MG63 (cell line): ENCODE data around the gene ISG20L2. TPM values are rescaled to one million over a fixed set of nuclear protein-coding genes. Genes with fewer than 3 reads are reported as not detected.

ENCODE experiments used
- DNase-seq: peaks from one replicate; pipeline ENCODE4 v3.0.0-alpha.2; 2020
- H3K27me3 ChIP-seq: fragments of 250-450 bp; sonication (Bioruptor Pico); 2 replicates; pipeline ENCODE4 v1.5.1; 2020; ENCODE audit warnings: mild to moderate bottlenecking, moderate library complexity
- H3K36me3 ChIP-seq: fragments of 250-450 bp; sonication (Bioruptor Pico); 2 replicates; pipeline ENCODE4 v1.5.1; 2020; ENCODE audit warnings: mild to moderate bottlenecking, moderate library complexity
- H3K4me3 ChIP-seq: fragments of 250-450 bp; sonication (Bioruptor Pico); 2 replicates; pipeline ENCODE4 v1.5.1; 2020; ENCODE audit warnings: mild to moderate bottlenecking, moderate library complexity
- H3K9me3 ChIP-seq: fragments of 250-450 bp; sonication (Bioruptor Pico); 2 replicates; pipeline ENCODE4 v1.5.1; 2020; ENCODE audit warnings: mild to moderate bottlenecking, moderate library complexity
- total RNA-seq: library from RNA; depleted of rRNA; stranded (reverse); fragments of >200 nt; shearing (Covaris generic); gene quantifications from 2 replicates; pipeline ENCODE4 v1.2.3, GENCODE V29; 2014; ENCODE audit warnings: low replicate concordance

Gene ISG20L2
- total RNA-seq, 1 experiment from 2014 or later: 15.6 TPM

DNA sequence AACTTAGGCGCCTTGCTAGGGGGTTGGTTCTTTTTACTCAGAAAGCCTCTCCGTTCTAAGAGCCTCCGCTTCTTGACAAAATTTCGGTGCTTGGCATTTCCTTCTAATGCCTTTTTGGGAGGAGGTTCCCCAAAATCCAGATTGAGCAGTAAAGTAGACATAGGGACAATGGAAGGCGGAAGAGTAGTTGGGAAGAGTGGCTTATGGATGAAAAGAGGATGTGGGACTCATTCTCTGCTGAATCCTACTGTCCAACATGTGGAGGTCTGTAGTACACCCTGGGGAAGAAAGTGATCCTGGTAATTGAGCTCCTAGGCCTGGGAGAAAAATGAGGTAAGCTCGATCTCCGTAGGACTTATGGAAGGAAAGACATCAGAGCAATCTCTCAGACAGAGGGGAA is 1.1 kb downstream of the ISG20L2 start:
- no peaks in the 10 kb centered on the region for H3K9me3 ChIP-seq

DNA sequence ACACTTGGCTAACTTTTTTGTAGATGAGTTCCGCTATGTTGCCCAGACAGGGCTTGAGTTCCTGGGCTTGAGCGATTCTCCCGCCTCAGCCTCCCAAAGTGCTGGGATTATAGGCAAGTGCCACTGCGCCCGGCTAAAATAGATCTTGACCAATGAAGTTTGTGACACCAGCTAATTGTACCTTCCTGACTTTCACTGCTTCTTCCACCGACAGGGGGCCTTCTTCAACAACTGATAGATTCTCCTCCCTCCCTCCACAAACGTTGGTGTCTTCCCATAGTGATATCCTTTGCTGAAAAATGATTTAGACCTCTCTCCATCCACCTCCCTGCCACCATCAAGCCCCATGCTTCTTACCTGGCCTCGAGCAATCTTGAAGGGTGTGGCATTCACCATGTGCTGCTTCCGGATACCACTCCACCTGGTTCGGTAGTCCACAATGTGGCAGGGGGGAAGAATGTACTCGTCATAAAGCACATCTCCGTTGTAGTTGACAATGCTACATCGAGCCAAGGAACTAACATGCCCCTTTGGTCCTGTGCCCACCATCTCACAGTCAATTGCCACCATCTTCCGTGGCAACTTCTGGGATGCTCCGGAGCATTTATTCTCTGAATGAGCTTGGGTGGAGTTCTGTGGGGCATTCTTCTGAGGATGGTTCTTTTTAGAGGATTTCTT is 1.9 kb downstream of the ISG20L2 start:
- no peaks in the 10 kb centered on the region for H3K27me3 ChIP-seq
- H3K4me3 ChIP-seq: peak overlapping the region; percentile 81
- peaks cover 55% of the 10 kb centered on the region for H3K36me3 ChIP-seq
- no peaks in the 10 kb centered on the region for H3K9me3 ChIP-seq
- peak; percentile 59 for DNase-seq

More for the DNA sequence above, 1.1 kb downstream of the ISG20L2 start:
- H3K27me3 ChIP-seq: no peaks in the 10 kb centered on the region
- peak overlapping the region; percentile 81 for H3K4me3 ChIP-seq
- DNase-seq: no peak
- H3K36me3 ChIP-seq: peaks cover 50% of the 10 kb centered on the region

DNA sequence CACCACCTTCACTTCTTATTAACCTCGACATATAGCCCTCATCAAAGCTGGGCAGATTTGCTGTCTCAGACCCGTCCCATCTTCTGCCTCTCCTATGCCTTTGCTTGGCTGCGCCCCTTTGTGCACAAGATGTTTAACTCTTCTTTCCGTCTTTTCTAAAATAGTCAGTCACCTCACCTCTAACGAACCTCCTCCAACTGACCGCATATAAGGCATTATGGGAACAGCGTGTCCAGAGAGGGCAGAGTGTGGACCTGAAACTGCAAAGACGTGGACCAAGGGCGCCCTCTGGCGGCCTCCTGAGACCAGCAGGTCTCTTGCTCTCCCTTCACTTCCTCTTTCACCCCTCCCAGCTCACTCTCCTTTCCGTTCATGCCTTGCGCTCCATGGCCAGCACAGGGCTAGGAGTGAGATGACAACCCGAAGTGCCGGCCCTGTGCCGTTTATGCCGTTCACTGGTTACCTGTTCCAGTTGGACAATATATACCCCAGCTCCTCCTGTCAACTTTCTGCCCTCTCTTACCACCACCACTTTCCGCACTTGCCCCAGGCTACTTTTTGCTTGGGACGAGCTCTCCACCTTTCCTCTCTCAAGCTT is 2.8 kb downstream of the ISG20L2 start:
- peak; percentile 82 for DNase-seq
- Histone ChIP-seq H3K9me3 (no peaks in the 10 kb centered on the region), H3K4me3 (peak overlapping the region; percentile 81), H3K36me3 (peaks cover 64% of the 10 kb centered on the region), H3K27me3 (no peaks in the 10 kb centered on the region)

DNA sequence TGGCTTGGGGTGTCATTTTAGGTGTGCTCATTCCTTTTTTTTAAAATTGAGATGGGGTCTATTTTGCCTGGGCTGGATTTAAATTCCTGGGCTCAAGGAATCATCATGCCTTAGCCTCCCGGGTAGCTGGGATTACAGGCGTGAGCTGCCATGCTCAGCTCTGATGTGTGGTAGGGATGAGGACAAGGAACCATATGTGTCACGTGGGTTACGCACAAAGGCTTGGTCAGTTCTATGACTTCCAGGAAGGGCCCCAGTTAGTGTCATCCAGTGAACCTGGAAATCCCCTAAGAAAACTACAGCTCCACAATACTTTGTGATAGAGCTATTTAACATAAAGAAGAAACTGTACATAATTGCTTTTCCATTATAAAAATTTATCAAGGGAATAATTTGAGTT is 7.0 kb downstream of the ISG20L2 start:
- peaks cover 59% of the 10 kb centered on the region for H3K36me3 ChIP-seq

DNA sequence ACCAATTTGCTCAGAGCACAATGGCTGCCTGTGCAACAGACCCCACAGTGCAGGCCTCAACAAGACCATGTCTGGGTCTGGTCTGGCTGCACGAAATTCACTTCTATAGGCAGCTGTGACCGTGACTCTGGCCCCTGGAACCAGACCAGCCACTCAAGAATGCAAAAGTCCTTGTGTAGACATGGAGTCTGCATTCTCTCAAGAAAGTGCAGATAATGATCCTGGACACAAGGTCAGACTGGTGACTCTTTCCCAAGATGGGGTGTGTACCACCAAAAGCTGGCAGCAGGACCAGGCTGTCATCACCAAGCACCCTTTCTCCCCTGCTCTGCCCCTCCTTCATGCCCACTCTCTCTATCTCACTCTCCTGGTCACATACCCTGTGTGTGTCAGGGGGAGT is 7.4 kb downstream of the ISG20L2 start:
- Histone ChIP-seq H3K4me3 (no peak overlapping the region), H3K36me3 (peaks cover 55% of the 10 kb centered on the region), H3K27me3 (no peaks in the 10 kb centered on the region), H3K9me3 (no peaks in the 10 kb centered on the region)
- DNase-seq: no peak

More for the DNA sequence above, 7.0 kb downstream of the ISG20L2 start:
- no peak for DNase-seq
- H3K9me3 ChIP-seq: no peaks in the 10 kb centered on the region
- H3K4me3 ChIP-seq: no peak overlapping the region
- no peaks in the 10 kb centered on the region for H3K27me3 ChIP-seq

DNA sequence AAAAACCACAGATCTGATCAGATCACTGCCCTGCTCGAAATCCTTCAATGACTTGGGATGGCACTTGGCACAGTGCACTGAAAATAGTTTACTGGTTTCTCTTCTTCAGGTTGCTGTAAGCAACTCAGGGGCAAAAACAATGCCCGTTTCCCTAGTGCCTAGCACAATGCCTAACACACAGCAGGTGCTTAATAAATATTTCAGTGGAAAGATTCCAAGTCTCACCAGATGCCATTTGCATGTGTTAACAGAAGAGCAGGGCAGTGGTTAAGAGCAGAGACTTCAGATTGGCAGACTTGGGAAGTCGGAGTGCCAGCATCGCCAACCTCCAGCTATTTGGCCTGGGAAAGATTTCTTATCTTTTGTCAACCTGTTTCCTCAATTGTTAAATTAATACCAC is 11.2 kb downstream of the ISG20L2 start:
- peaks cover 20% of the 10 kb centered on the region for H3K36me3 ChIP-seq
- no peaks in the 10 kb centered on the region for H3K9me3 ChIP-seq
- no peaks in the 10 kb centered on the region for H3K27me3 ChIP-seq
- peak; percentile 70 for DNase-seq
- no peak overlapping the region for H3K4me3 ChIP-seq

DNA sequence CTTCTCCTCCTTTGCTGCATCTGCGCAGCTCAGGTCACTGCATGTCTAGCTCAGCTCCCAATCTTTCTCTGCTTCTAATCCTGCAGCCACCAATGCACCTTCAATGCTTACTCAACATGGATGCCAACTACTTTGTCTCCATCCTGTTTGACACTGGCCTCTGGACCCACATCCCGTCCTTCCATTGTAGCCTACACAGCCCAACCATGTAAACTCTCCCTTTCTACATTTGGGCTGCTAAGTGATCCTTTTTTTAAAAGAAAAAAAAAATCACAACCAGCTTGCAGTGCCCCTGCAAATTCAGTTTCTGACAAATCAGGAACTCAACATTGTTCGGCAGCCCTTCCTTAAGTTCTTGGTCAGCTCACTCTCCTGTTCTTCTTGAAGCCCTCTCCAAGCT is 13.7 kb downstream of the ISG20L2 start:
- H3K36me3 ChIP-seq: peaks cover 1% of the 10 kb centered on the region; the same call in 1 of the 2 replicates

DNA sequence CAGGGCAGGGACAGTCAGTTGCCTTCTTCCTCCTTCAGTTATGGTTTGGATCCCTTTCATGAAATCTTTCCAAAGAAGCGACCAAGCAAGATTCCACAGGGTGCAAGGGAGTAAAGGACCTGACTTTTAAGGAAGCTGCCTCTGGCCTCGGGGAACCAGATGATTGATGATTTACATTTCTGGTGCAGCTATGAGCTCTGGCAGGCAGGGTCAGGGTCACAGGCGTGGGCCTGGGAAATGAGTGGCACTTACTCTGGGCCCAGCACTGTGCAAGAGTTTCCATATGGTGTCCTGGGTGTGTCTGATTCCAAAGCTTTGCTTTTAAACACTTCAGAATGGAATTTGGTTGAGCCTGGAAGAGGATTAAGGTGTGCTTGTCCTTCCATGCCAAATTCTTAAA is 15.9 kb downstream of the ISG20L2 start:
- peak; percentile 66 for DNase-seq
- H3K27me3 ChIP-seq: no peaks in the 10 kb centered on the region
- no peak overlapping the region for H3K4me3 ChIP-seq
- no peaks in the 10 kb centered on the region for H3K36me3 ChIP-seq
- no peaks in the 10 kb centered on the region for H3K9me3 ChIP-seq

More for the DNA sequence above, 13.7 kb downstream of the ISG20L2 start:
- Histone ChIP-seq H3K9me3 (no peaks in the 10 kb centered on the region), H3K27me3 (no peaks in the 10 kb centered on the region), H3K4me3 (no peak overlapping the region)
- DNase-seq: no peak

DNA sequence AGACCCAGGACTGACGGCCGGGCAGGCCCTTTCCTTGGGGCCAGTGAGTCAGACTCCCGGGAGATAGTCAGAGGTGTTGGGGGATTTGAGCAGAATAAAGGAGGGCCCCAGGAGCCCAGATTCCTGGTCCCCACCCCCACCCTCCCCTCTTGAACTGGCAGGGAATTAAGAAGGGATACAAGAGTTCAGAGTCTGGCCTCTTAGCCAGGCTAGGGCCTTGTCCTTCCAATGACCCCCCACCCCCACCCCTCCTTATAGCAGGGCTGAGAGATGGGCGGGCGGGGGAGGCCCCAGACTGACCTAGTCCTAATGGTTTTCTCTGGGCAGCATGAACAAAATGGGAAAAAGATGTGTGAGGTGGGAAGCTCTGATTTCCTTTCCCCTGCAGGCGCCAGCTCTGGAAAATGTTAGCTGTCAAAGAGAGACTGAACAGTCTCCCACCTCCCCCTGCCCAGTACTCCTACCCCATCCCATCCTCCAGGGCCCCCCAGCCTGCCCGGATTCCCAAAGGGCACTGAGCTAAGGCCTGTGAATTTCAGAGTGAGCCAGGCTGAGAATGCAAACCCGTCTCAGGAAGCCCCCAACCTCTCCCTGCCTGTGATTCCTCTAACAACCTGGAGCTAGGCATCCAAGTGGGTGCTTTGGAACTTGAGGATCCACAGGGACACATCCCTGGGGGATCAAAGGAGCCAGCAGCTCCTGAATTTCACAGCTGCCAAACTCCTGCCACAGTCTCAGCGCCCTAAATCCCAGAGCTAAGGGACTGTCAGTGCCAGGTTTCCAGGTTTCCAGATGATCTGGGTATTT is 17.4 kb downstream of the ISG20L2 start:
- no peak overlapping the region for H3K4me3 ChIP-seq
- no peaks in the 10 kb centered on the region for H3K27me3 ChIP-seq
- H3K9me3 ChIP-seq: no peaks in the 10 kb centered on the region
- no peaks in the 10 kb centered on the region for H3K36me3 ChIP-seq
- DNase-seq: peak; percentile 36

DNA sequence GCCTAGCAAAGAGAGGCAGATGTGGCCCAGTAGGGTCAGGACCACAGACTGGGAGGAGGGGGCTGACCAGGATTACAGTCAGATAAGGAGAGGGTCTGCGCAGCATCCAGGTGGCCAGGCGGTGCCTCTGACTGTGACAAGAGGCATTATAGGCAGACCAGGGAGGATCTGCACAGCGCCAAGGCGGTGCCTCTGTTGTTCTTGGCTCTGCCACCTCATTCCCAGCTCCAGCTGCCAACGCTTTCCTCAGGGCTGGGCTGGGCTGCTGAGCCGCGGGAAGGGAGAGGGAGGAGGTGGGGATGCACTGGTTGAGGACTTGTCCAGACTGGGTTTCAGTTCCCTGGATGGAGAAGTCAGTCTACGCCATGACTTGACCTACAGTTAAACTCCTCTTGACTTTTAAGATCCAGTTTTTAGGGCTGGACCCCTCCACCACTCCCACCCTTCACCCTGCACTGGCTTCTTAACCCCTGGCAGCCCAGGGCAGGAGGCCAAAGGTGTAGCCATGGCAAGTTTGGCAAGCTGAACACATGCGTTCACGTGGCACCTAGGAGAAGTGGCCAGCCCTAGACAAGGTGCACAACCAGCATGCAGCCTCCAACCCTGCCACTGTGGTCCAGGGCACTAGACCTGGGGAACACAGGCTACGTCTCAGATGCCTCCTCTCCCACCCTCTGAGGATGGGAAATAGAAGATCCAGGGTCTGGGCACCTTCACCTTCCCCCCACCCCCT is 18.6 kb downstream of the ISG20L2 start:
- peak; percentile 96 for DNase-seq
- Histone ChIP-seq H3K27me3 (no peaks in the 10 kb centered on the region), H3K4me3 (no peak overlapping the region), H3K9me3 (no peaks in the 10 kb centered on the region), H3K36me3 (no peaks in the 10 kb centered on the region)

DNA sequence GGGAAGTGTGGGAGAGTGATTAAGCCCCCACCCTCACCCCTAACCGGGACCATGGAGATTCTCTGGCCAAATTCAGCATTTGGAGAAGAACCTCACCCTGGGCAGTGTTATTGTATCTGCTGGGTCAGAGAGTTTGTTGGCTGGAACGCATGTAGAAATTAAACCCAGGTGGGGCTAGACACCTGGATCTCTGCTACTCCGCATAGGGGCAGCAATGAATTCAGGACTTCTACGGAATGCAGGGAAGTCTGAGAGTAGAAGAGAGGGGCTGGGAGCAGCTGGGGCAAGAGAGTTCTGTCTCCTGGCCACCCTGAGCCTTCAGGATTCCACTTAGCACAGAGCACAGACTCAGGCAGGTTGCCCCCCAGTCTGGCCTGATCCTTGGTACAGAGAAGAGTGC is 19.5 kb downstream of the ISG20L2 start:
- Histone ChIP-seq H3K9me3 (no peaks in the 10 kb centered on the region), H3K36me3 (peaks cover 2% of the 10 kb centered on the region; the same call in 1 of the 2 replicates), H3K27me3 (no peaks in the 10 kb centered on the region), H3K4me3 (no peak overlapping the region)
- DNase-seq: no peak

DNA sequence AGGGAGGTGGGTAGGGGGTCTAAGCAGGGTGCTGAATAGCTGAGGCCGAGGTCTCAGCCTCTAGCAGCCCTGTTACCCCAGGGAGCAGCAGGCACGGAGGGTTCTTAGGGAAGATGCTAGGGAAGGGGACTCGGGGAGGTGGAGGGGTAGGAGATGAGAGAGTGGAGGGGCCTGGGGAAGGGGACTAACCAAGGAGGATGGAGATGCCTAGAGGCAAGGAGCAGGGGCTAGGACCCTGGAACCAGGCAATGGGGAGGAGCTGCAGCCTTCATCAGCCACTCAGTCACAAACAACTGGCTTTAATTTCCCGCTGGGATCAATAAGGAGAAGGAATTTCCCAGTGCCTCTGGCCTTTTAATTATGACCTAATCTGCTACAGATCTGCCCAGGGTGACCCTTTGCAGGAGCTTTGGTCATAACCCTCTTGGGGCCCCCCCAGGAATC is 20.3 kb downstream of the ISG20L2 start:
- H3K4me3 ChIP-seq: no peak overlapping the region
- DNase-seq: no peak

DNA sequence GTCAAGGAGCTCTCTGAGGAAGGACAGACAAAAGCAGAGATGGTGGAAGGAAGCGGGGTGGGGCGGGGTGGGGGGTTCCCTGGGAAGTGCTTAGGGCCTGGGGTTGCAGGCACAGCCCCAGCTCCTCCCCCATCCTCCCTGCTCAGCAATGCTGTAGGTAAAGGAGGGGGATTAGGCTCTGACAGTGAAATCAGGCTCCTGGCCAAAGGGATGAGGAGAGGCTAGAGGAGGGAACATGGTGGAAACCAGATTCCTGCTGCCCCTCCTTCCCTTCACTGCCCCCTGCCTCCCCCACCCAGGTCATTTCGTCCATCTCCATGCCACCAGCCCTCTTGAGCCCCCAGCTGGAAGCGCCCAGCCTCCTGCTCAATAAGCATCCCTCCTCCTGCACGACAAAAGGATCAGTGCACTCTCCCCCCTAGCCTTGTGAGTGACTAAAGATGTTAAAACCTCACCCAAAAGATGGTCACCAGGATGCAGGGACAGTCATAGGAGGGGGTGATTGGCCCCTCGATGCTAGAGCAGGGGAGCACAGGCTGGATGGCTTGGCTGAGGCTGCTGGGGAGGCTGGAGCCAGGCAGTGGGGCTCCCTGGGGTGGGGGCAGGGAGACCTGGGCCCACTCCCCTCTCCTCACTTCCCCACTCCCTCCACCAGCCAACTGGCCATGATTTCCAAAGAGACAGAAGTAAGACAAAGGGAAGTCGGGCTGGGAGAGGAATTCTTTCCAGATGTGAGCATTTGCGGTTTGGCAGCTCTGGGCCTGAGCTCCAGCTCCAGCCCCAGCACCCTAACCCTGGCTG is 20.9 kb downstream of the ISG20L2 start:
- no peaks in the 10 kb centered on the region for H3K9me3 ChIP-seq
- no peak overlapping the region for H3K4me3 ChIP-seq
- peak; percentile 83 for DNase-seq
- peaks cover 2% of the 10 kb centered on the region; the same call in 1 of the 2 replicates for H3K36me3 ChIP-seq
- no peaks in the 10 kb centered on the region for H3K27me3 ChIP-seq

More for the DNA sequence above, 20.3 kb downstream of the ISG20L2 start:
- H3K9me3 ChIP-seq: no peaks in the 10 kb centered on the region
- no peaks in the 10 kb centered on the region for H3K27me3 ChIP-seq
- peaks cover 2% of the 10 kb centered on the region; the same call in 1 of the 2 replicates for H3K36me3 ChIP-seq

DNA sequence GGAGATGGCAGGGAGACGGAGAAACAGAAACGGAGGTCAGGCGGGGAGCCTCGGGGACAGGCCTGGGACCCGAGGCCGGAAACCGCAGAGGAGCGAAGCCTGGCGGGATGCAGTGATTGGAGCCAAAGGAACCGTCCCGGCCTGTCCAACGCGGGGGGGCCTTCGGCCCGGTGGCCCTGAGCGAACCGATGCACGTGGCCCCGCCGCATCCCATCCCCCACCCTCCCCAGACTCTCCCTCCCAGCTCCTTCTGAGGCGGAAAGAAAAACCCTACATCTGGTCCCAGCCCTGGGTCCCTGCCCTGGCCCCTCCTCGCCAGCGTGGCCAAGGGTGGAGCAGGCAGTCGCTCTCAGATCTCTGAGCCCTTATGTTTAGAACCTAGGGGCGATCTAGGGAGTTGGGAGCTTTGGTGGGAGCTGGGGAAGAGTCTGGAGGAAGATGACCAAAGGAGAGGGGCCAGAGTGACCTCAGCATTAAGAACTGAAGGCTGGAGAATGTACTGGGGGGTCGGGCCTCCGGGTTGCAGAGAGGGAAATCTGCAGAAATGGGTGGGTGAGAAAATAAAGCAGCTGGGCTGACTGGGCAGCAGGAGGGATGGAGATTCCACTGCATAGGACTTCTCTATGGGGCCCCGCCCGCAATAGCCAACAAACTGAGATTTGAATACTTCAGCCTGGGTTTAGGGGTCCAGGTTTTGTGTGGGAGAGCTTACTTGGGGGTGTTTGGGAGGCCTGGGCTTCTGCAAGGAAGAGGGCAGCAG is 21.7 kb downstream of the ISG20L2 start:
- no peak overlapping the region for H3K4me3 ChIP-seq
- no peaks in the 10 kb centered on the region for H3K9me3 ChIP-seq
- no peak for DNase-seq
- H3K36me3 ChIP-seq: peaks cover 2% of the 10 kb centered on the region; the same call in 1 of the 2 replicates
- no peaks in the 10 kb centered on the region for H3K27me3 ChIP-seq

DNA sequence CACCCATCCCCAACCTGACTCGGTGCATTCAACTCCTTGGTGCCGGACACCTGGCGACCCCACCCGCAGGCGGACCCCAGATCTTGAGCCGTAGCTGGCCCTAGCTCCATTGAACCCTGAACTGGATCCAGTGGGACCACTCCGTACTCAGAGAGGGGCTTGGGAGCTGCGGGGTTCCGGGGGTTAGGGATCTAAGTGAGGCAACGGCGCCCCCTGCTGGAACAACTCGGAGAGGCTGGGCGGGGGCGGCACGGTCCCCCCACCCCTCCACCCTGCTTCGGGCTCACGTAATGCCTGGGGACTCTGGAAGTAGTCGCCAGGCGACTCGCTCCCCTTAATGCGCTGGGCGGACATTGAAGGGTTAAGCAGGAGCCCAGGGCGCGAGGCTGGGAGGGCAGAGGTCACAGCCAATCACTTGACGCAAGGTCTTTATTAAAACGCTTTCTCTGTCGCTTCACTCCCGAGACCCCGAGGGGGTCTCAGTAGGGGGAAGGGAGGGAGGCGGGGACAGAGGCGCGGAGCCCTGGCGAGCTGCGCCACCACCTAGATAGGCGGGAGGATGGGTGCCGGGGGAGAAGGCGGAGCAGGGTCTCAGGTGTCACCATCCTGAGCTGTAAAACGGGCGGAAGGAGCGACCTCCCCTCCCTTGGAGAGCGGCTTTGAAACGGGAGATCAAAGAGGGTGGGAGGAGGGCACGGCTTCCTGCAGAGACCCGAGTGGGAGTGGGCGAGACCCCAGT is 22.5 kb downstream of the ISG20L2 start:
- peak; percentile 58 for DNase-seq

More for the DNA sequence above, 22.5 kb downstream of the ISG20L2 start:
- Histone ChIP-seq H3K4me3 (peak overlapping the region; percentile 42), H3K9me3 (no peaks in the 10 kb centered on the region), H3K27me3 (no peaks in the 10 kb centered on the region), H3K36me3 (peaks cover 2% of the 10 kb centered on the region; the same call in 1 of the 2 replicates)
